Measurements from ENCODE around the gene PRG2. TPM values are rescaled to one million over a fixed set of nuclear protein-coding genes. Genes with fewer than 3 reads are reported as not detected.
"Not testable (repeated sequence)": the region's sequence is repeated elsewhere in the genome, so short reads cannot be mapped to it uniquely, and the experiment has no call there.

The PRG2 gene
- total and polyA plus RNA-seq, 7 experiments from 2014 or later = 0.44 to 1.7 (median 0.48) TPM; not detected in 4

GRCh38 chr11:57340039-57340615 lies 50.3 kb downstream of the PRG2 start:
- Histone ChIP-seq H3K27ac (ENCODE audit: low read depth, low read length) (no peak overlapping the region), H3K9me3 (ENCODE audit: control insufficient read depth in 2 of 3, low read length in 3 of 3) (no peaks in the 10 kb centered on the region), H3K4me1 (ENCODE audit: control insufficient read depth in 2 of 2, insufficient read depth in 2 of 2, low read length in 2 of 2) (peaks cover 8 to 10% of the 10 kb centered on the region in 2 donors), H3K36me3 (ENCODE audit: control insufficient read depth in 2 of 3, insufficient read depth in 3 of 3, low read length in 3 of 3) (no peaks in the 10 kb centered on the region), H3K27me3 (ENCODE audit: control insufficient read depth in 2 of 2, insufficient read depth in 2 of 2, low read length in 2 of 2) (no peaks in the 10 kb centered on the region), H3K4me3 (ENCODE audit: low read length) (no peak overlapping the region)
- Mint-ChIP-seq H3K27ac (no peak overlapping the region), H3K4me3 (no peak overlapping the region), H3K27me3 (peaks cover 0 to 2% (median 0%) of the 10 kb centered on the region in 5 donors), H3K9me3 (no peaks in the 10 kb centered on the region), H3K36me3 (no peaks in the 10 kb centered on the region), H3K4me1 (peaks cover 3 to 15% (median 11%) of the 10 kb centered on the region in 7 donors)
- DNase-seq = no peak
- CTCF ChIA-PET = no interaction called here
- POLR2A ChIA-PET = no interaction called here
- ATAC-seq = no peak
- intact Hi-C loops (cut with micrococcal nuclease) = no loop called here

- no peak for ATAC-seq
- Histone ChIP-seq H3K9me3 (ENCODE audit: control insufficient read depth in 2 of 3, low read length in 3 of 3) (no peaks in the 10 kb centered on the region), H3K27ac (ENCODE audit: low read depth, low read length) (no peak overlapping the region), H3K4me3 (ENCODE audit: low read length) (no peak overlapping the region), H3K27me3 (ENCODE audit: control insufficient read depth in 2 of 2, insufficient read depth in 2 of 2, low read length in 2 of 2) (no peaks in the 10 kb centered on the region), H3K4me1 (ENCODE audit: control insufficient read depth in 2 of 2, insufficient read depth in 2 of 2, low read length in 2 of 2) (peaks cover 15 to 18% of the 10 kb centered on the region in 2 donors), H3K36me3 (ENCODE audit: control insufficient read depth in 2 of 3, insufficient read depth in 3 of 3, low read length in 3 of 3) (no peaks in the 10 kb centered on the region)
- peaks cover 0 to 2% (median 0%) of the 10 kb centered on the region in 5 donors for H3K27me3 Mint-ChIP-seq
- peak overlapping the region in 2 of 10 donors; percentile 45 to 48 for H3K4me3 Mint-ChIP-seq
- H3K9me3 Mint-ChIP-seq = no peaks in the 10 kb centered on the region
- H3K36me3 Mint-ChIP-seq = peaks cover 0 to 2% (median 0%) of the 10 kb centered on the region in 5 donors
- peaks cover 11 to 23% (median 19%) of the 10 kb centered on the region in 7 donors for H3K4me1 Mint-ChIP-seq
- ChIA-PET POLR2A (interaction anchor here (6.0 kb wide), 1 partner anchor 14 kb away, joined by 94 read pairs; the partner anchor contains the start of gene TNKS1BP1), CTCF (no interaction called here)
- intact Hi-C loops (cut with micrococcal nuclease) = loop anchor here in 1 of 2 donors (5.0 kb wide), 3 partner anchors 88 to 1238 kb away; partner anchors contain the start of genes LPXN, SLC43A3 and ZFP91
- H3K27ac Mint-ChIP-seq = no peak overlapping the region
- DNase-seq = no peak
Measured at GRCh38 chr11:57339328-57339727, 51.1 kb downstream of the PRG2 start.

- no peaks in the 10 kb centered on the region for H3K9me3 Mint-ChIP-seq
Measured at GRCh38 chr11:57338142-57338541, 52.3 kb downstream of the PRG2 start, which contains the start of gene P2RX3. Gene P2RX3 (plus strand): TSS chr11:57338352. CDS start chr11:57338551, 199 bp downstream.

GRCh38 chr11:57336856-57337255 lies 53.6 kb downstream of the PRG2 start:
- Mint-ChIP-seq H3K4me1 (peaks cover 19 to 39% (median 35%) of the 10 kb centered on the region in 7 donors), H3K4me3 (peak overlapping the region in 8 of 10 donors; percentile 89 to 98 (median 94)), H3K27ac (peak overlapping the region; percentile 96 to 100 (median 99)), H3K36me3 (peaks cover 0 to 11% (median 5%) of the 10 kb centered on the region in 5 donors)
- POLR2A ChIA-PET = interaction anchor here (0.6 to 6.0 kb wide), 2 partner anchors 12 to 156 kb away, joined by 3 to 94 read pairs; partner anchors contain the start of gene TNKS1BP1
- not testable (repeated sequence) for H3K4me3 ChIP-seq (ENCODE audit: low read length); H3K27me3 ChIP-seq (ENCODE audit: control insufficient read depth in 2 of 2, insufficient read depth in 2 of 2, low read length in 2 of 2); DNase-seq; H3K9me3 ChIP-seq (ENCODE audit: control insufficient read depth in 2 of 3, low read length in 3 of 3); H3K9me3 Mint-ChIP-seq; ATAC-seq; H3K27me3 Mint-ChIP-seq
- CTCF ChIA-PET = interaction anchor here (0.6 to 1.3 kb wide), 4 partner anchors 9 to 1799 kb away, joined by 3 to 4 read pairs (median 3); partner anchors contain the start of gene TNKS1BP1
- Histone ChIP-seq H3K4me1 (ENCODE audit: control insufficient read depth in 2 of 2, insufficient read depth in 2 of 2, low read length in 2 of 2) (peaks cover 15 to 19% of the 10 kb centered on the region in 2 donors), H3K27ac (ENCODE audit: low read depth, low read length) (peak overlapping the region; percentile 91), H3K36me3 (ENCODE audit: control insufficient read depth in 2 of 3, insufficient read depth in 3 of 3, low read length in 3 of 3) (peaks cover 4 to 16% (median 8%) of the 10 kb centered on the region in 3 experiments)
- intact Hi-C loops (cut with micrococcal nuclease) = loop anchor here in 1 of 2 donors (1.0 to 5.0 kb wide), 4 partner anchors 8 to 1240 kb away; partner anchors contain the start of genes LPXN, SLC43A3 and ZFP91

More at GRCh38 chr11:57338142-57338541, 52.3 kb downstream of the PRG2 start, which contains the start of gene P2RX3:
- intact Hi-C loops (cut with micrococcal nuclease) = loop anchor here in 1 of 2 donors (5.0 kb wide), 3 partner anchors 89 to 1239 kb away; partner anchors contain the start of genes LPXN, SLC43A3 and ZFP91
- Mint-ChIP-seq H3K4me3 (peak within 1 kb of the TSS in 3 of 10 donors; percentile 10 to 67 (median 32)), H3K4me1 (peaks cover 17 to 35% (median 30%) of the 10 kb centered on the region in 7 donors), H3K36me3 (peaks cover 0 to 6% (median 0%) of the 10 kb centered on the region in 5 donors), H3K27me3 (peaks cover 0 to 2% (median 0%) of the 10 kb centered on the region in 5 donors), H3K27ac (peak within 1 kb of the TSS in 7 of 9 donors; percentile 53 to 97 (median 78))
- Histone ChIP-seq H3K9me3 (ENCODE audit: control insufficient read depth in 2 of 3, low read length in 3 of 3) (no peaks in the 10 kb centered on the region), H3K27ac (ENCODE audit: low read depth, low read length) (no peak within 1 kb of the TSS), H3K36me3 (ENCODE audit: control insufficient read depth in 2 of 3, insufficient read depth in 3 of 3, low read length in 3 of 3) (peaks cover 0 to 3% (median 0%) of the 10 kb centered on the region in 3 experiments), H3K4me1 (ENCODE audit: control insufficient read depth in 2 of 2, insufficient read depth in 2 of 2, low read length in 2 of 2) (peaks cover 15 to 19% of the 10 kb centered on the region in 2 donors), H3K27me3 (ENCODE audit: control insufficient read depth in 2 of 2, insufficient read depth in 2 of 2, low read length in 2 of 2) (no peaks in the 10 kb centered on the region), H3K4me3 (ENCODE audit: low read length) (no peak within 1 kb of the TSS)
- ChIA-PET CTCF (interaction anchor here (0.8 to 1.5 kb wide), 3 partner anchors 12 to 189 kb away, joined by 3 to 4 read pairs (median 3); no protein-coding TSS in a partner anchor), POLR2A (interaction anchor here (0.6 to 6.0 kb wide), 2 partner anchors 13 to 16 kb away, joined by 3 to 94 read pairs; partner anchors contain the start of gene TNKS1BP1)
- DNase-seq (no peak), ATAC-seq (no peak)

Other genes with a start within 250 kb of the PRG2 start
- gene LRRC55, start 208.7 kb downstream of the PRG2 start, total RNA-seq = not detected
- gene LRRC55, start 208.7 kb downstream of the PRG2 start, polyA plus RNA-seq = not detected
- not detected for gene APLNR, start 153.4 kb downstream of the PRG2 start, total RNA-seq
- gene APLNR, start 153.4 kb downstream of the PRG2 start, polyA plus RNA-seq = not detected
- gene TNKS1BP1, start 65.7 kb downstream of the PRG2 start, total RNA-seq = 10 to 100 TPM; 11.2 to 22.0 (median 15.9) TPM
- 1 to 10 TPM; 2.8 to 7.5 TPM for gene TNKS1BP1, start 65.7 kb downstream of the PRG2 start, polyA plus RNA-seq
- 100 to 1,000 TPM in 1 of 5 experiments, 10 to 100 TPM in 4; 46.9 to 146 (median 70.1) TPM for gene SSRP1, start 54.8 kb downstream of the PRG2 start, total RNA-seq
- 10 to 100 TPM; 34.3 to 48.9 TPM for gene SSRP1, start 54.8 kb downstream of the PRG2 start, polyA plus RNA-seq
- gene P2RX3, start 52.3 kb downstream of the PRG2 start, total RNA-seq = not detected
- not detected for gene P2RX3, start 52.3 kb downstream of the PRG2 start, polyA plus RNA-seq
- gene PRG3, start 9.5 kb downstream of the PRG2 start, total RNA-seq = not detected
- not detected for gene PRG3, start 9.5 kb downstream of the PRG2 start, polyA plus RNA-seq
- gene SLC43A3, start 36.5 kb upstream of the PRG2 start, total RNA-seq = 10 to 100 TPM; 10.5 to 67.9 (median 12.2) TPM
- 10 to 100 TPM; 10.0 to 16.7 TPM for gene SLC43A3, start 36.5 kb upstream of the PRG2 start, polyA plus RNA-seq
- gene RTN4RL2, start 69.9 kb upstream of the PRG2 start, total RNA-seq = under 1 TPM in 3 of 5 experiments, not detected in 2; 0.19 to 0.47 (median 0.27) TPM
- gene RTN4RL2, start 69.9 kb upstream of the PRG2 start, polyA plus RNA-seq = under 1 TPM; 0.08 to 0.44 TPM
- 10 to 100 TPM; 10.1 to 19.2 (median 16.3) TPM for gene SLC43A1, start 125.1 kb upstream of the PRG2 start, total RNA-seq
- gene SLC43A1, start 125.1 kb upstream of the PRG2 start, polyA plus RNA-seq = 10 to 100 TPM; 12.7 to 15.4 TPM
- gene TIMM10, start 140.1 kb upstream of the PRG2 start, total RNA-seq = 10 to 100 TPM; 23.7 to 52.8 (median 34.7) TPM
- 10 to 100 TPM; 76.5 to 79.4 TPM for gene TIMM10, start 140.1 kb upstream of the PRG2 start, polyA plus RNA-seq
- not detected for gene SMTNL1, start 146.9 kb upstream of the PRG2 start, total RNA-seq
- gene SMTNL1, start 146.9 kb upstream of the PRG2 start, polyA plus RNA-seq = under 1 TPM; 0.28 to 0.44 TPM
- gene UBE2L6, start 177.0 kb upstream of the PRG2 start, total RNA-seq = 100 to 1,000 TPM in 1 of 5 experiments, 10 to 100 TPM in 4; 51.1 to 326 (median 64.2) TPM
- 100 to 1,000 TPM; 236 to 238 TPM for gene UBE2L6, start 177.0 kb upstream of the PRG2 start, polyA plus RNA-seq
- gene SERPING1, start 207.0 kb upstream of the PRG2 start, total RNA-seq = 1 to 10 TPM in 1 of 5 experiments, under 1 TPM in 2, not detected in 2; 0.21 to 3.7 (median 0.97) TPM
- gene SERPING1, start 207.0 kb upstream of the PRG2 start, polyA plus RNA-seq = not detected

Measured in naive thymus-derived CD4-positive, alpha-beta T cell (primary cell).